ENCODE data around the gene SERPINB6.
A peak's percentile ranks its signal among the peaks of the same experiment; 100 is the strongest.
"Not testable (repeated sequence)": the region's sequence is repeated elsewhere in the genome, so short reads cannot be mapped to it uniquely, and the experiment has no call there.

The SERPINB6 gene

GRCh38 chr6:2971420-2972218 is at the start of gene SERPINB6:
SERPINB6 (minus strand) TSS chr6:2971567; CDS start chr6:2959332, 12,235 bp downstream.
- DNase-seq = no peak

GRCh38 chr6:3019749-3020320 is 48.5 kb upstream of the SERPINB6 start:
- DNase-seq = no peak

- DNase-seq = no peak
Observed at GRCh38 chr6:3019065-3019464, 47.7 kb upstream of the SERPINB6 start.

- no peak for DNase-seq
Observed at GRCh38 chr6:3017304-3017703, 45.9 kb upstream of the SERPINB6 start.

GRCh38 chr6:3016473-3017280 is 45.3 kb upstream of the SERPINB6 start:
- no peak for DNase-seq

GRCh38 chr6:3015144-3015543 is 43.8 kb upstream of the SERPINB6 start:
- no peak for DNase-seq

- no peak for DNase-seq
Observed at GRCh38 chr6:3014675-3015066, 43.3 kb upstream of the SERPINB6 start.

- no peak for DNase-seq
Observed at GRCh38 chr6:3013901-3014674, 42.7 kb upstream of the SERPINB6 start.

GRCh38 chr6:3013486-3013885 is 42.1 kb upstream of the SERPINB6 start:
- DNase-seq = no peak

GRCh38 chr6:3011592-3011991 is 40.2 kb upstream of the SERPINB6 start:
- DNase-seq = no peak

GRCh38 chr6:3011158-3011557 is 39.8 kb upstream of the SERPINB6 start:
- DNase-seq = no peak

- DNase-seq = no peak
Observed at GRCh38 chr6:3009930-3010329, 38.6 kb upstream of the SERPINB6 start.

GRCh38 chr6:3008712-3009265 is 37.4 kb upstream of the SERPINB6 start:
- not testable (repeated sequence) for DNase-seq

GRCh38 chr6:3007571-3007970 is 36.2 kb upstream of the SERPINB6 start:
- DNase-seq = no peak

GRCh38 chr6:3006476-3006875 is 35.1 kb upstream of the SERPINB6 start:
- DNase-seq = no peak

- DNase-seq = no peak
Observed at GRCh38 chr6:3005874-3006273, 34.5 kb upstream of the SERPINB6 start.

GRCh38 chr6:3005077-3005476 is 33.7 kb upstream of the SERPINB6 start:
- no peak for DNase-seq

- not testable (repeated sequence) for DNase-seq
Observed at GRCh38 chr6:3003226-3003625, 31.9 kb upstream of the SERPINB6 start.

GRCh38 chr6:3001773-3002293 is 30.5 kb upstream of the SERPINB6 start:
- DNase-seq = no peak

GRCh38 chr6:3001146-3001772 is 29.9 kb upstream of the SERPINB6 start:
- no peak for DNase-seq

- DNase-seq = peak; percentile 35
Observed at GRCh38 chr6:2999618-3000557, 28.5 kb upstream of the SERPINB6 start, which contains the start of gene NQO2. NQO2 (plus strand) TSS chr6:2999894; CDS start chr6:3006553, 6,659 bp downstream.

Data from DMS79 (cell line).